Endodermal cell (in vitro differentiated cells): ENCODE data around the gene STAT1. TPM values are rescaled to one million over a fixed set of nuclear protein-coding genes. Genes with fewer than 3 reads are reported as not detected.

Experiments used
- DNase-seq: peaks from one replicate; pipeline ENCODE4 v3.0.0-alpha.2; 2017
- H3K27ac ChIP-seq: 2 replicates; pipeline ENCODE4 v1.5.1; 2013; ENCODE audit warnings: mild to moderate bottlenecking, low read depth, low read length, moderate library complexity
- H3K27me3 ChIP-seq: 2 replicates; pipeline ENCODE4 v1.6.1; 2013; ENCODE audit warnings: mild to moderate bottlenecking, low read length, moderate library complexity; ENCODE audit not compliant: insufficient read depth, control insufficient read depth, poor library complexity, severe bottlenecking
- H3K36me3 ChIP-seq: 2 replicates; pipeline ENCODE4 v1.7.0; 2013; ENCODE audit warnings: mild to moderate bottlenecking, low read length, moderate library complexity; ENCODE audit not compliant: control insufficient read depth, insufficient read depth
- H3K4me1 ChIP-seq: one replicate; pipeline ENCODE4 v1.7.0; 2013; ENCODE audit warnings: low read length; ENCODE audit not compliant: control insufficient read depth, insufficient read depth
- H3K4me3 ChIP-seq: 2 replicates; pipeline ENCODE4 v1.5.1; 2013; ENCODE audit warnings: mild to moderate bottlenecking, low read length, moderate library complexity
- H3K9ac ChIP-seq: 2 replicates; pipeline ENCODE4 v1.6.1; 2013; ENCODE audit warnings: mild to moderate bottlenecking, low read length, moderate library complexity; ENCODE audit not compliant: poor library complexity, severe bottlenecking; ENCODE audit errors: extremely low read depth
- H3K9me3 ChIP-seq: 2 replicates; pipeline ENCODE4 v1.6.1; 2013; ENCODE audit warnings: mild to moderate bottlenecking, low read length, moderate library complexity; ENCODE audit not compliant: control insufficient read depth
- H3K27ac Mint-ChIP-seq: 2 replicates; pipeline ENCODE4 v1.8.0; 2020; ENCODE audit warnings: mixed read lengths
- H3K27me3 Mint-ChIP-seq: 2 replicates; pipeline ENCODE4 v1.8.0; 2021; ENCODE audit warnings: mild to moderate bottlenecking, mixed read lengths; ENCODE audit not compliant: insufficient read depth
- H3K36me3 Mint-ChIP-seq: 2 replicates; pipeline ENCODE4 v1.8.0; 2020; ENCODE audit warnings: low read depth, mixed read lengths
- H3K4me1 Mint-ChIP-seq: 2 replicates; pipeline ENCODE4 v1.8.0; 2020; ENCODE audit warnings: mixed read lengths
- H3K4me3 Mint-ChIP-seq: 2 replicates; pipeline ENCODE4 v1.8.0; 2020; ENCODE audit warnings: mild to moderate bottlenecking, moderate library complexity, mixed read lengths
- H3K9me3 Mint-ChIP-seq: 2 replicates; pipeline ENCODE4 v1.8.0; 2020; ENCODE audit warnings: mild to moderate bottlenecking, mixed read lengths
- WGBS, 2 experiments: methylation state at CpG; one replicate each; pipeline versions ENCODE4 v1.1.5 to v1.1.7; 2013; ENCODE audit warnings: missing lambda C conversion rate in 2 of 2, mixed read lengths in 1 of 2; ENCODE audit not compliant: insufficient coverage in 1 of 2, insufficient read length in 1 of 2; 5-methylcytosine and 5-hydroxymethylcytosine counted together
- total RNA-seq, 2 donors: library from RNA; stranded (reverse); fragmentation: NEBNext Ultra II Directional in 1 of 2; extraction: Animal tissue kit (Norgen Biotek cat#: 25700) in 1 of 2; gene quantifications; 2 replicates in 1 of 2; 3 replicates in 1 of 2; pipeline ENCODE4 v1.2.1, GENCODE V29; 2021
- TF ChIP-seq, protein P1 (sequence below): fragments of 200-600 bp; sonication (generic); conservative IDR thresholded peaks from 2 replicates; pipeline ENCODE4 v1.5.0; 2021; ENCODE audit warnings: antibody characterized with exemption, mild to moderate bottlenecking

STAT1 gene
- total RNA-seq, 2 donors from 2014 or later, result 48.3 to 74.4 TPM

DNA sequence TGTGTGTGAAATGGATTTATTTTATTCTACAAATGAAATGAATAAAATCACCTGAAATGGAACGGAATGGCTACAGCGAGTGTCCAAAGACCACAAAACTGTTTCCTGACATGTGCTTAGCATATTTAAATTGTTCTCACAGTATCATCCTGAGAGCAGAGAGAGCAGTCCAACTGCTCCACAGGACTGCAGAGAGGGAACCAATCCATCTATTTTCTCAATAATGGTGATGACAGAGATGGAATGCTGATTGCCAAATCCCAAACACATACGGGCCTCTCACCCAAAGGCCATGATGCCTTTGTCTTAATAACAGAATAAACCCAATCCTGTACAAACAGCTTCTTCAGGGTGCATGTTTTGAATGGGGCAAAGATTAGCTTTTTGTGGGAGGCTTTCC, 41.1 kb downstream of the STAT1 start:
- WGBS, 2 experiments, result 77% methylated on average over 3 of the region's 3 CpGs; no CpG with 5 or more reads in 1 of the 2 experiments

DNA sequence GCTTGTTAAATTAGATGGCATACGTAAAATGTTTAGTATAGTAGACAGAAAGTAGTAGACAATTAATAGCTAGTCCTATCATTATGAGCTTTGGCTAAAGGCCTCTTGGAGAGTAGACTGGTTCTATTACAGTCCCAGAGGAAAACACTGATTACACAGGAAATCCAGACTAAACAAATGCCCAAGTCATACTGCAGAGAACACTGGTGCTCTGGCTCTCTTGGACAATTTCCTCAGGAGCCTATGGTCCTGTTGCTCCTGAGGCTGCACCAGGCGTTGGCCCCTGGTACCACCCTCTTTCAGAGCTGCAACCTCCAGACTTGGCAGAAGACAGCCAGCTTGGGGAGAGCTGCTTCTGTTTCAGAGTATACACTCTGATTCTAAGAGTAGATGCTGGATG, 41.8 kb downstream of the STAT1 start:
- WGBS, 2 experiments, result 97 to 100% methylated on average over 1 to 2 of the region's 2 CpGs
- Histone ChIP-seq H3K4me1 (no peaks in the 10 kb centered on the region), H3K9ac (no peak overlapping the region), H3K4me3 (no peak overlapping the region), H3K36me3 (peaks cover 95% of the 10 kb centered on the region), H3K27me3 (no peaks in the 10 kb centered on the region), H3K9me3 (peaks cover 14% of the 10 kb centered on the region), H3K27ac (no peak overlapping the region)
- TF ChIP-seq, protein P1, sequence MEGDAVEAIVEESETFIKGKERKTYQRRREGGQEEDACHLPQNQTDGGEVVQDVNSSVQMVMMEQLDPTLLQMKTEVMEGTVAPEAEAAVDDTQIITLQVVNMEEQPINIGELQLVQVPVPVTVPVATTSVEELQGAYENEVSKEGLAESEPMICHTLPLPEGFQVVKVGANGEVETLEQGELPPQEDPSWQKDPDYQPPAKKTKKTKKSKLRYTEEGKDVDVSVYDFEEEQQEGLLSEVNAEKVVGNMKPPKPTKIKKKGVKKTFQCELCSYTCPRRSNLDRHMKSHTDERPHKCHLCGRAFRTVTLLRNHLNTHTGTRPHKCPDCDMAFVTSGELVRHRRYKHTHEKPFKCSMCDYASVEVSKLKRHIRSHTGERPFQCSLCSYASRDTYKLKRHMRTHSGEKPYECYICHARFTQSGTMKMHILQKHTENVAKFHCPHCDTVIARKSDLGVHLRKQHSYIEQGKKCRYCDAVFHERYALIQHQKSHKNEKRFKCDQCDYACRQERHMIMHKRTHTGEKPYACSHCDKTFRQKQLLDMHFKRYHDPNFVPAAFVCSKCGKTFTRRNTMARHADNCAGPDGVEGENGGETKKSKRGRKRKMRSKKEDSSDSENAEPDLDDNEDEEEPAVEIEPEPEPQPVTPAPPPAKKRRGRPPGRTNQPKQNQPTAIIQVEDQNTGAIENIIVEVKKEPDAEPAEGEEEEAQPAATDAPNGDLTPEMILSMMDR, result no peak
- no peak for DNase-seq
- no peak overlapping the region for H3K27ac Mint-ChIP-seq
- H3K4me3 Mint-ChIP-seq, result no peak overlapping the region
- peaks cover 78% of the 10 kb centered on the region for H3K36me3 Mint-ChIP-seq
- no peaks in the 10 kb centered on the region for H3K4me1 Mint-ChIP-seq
- no peaks in the 10 kb centered on the region for H3K9me3 Mint-ChIP-seq
- no peaks in the 10 kb centered on the region for H3K27me3 Mint-ChIP-seq

More for the DNA sequence above, 41.1 kb downstream of the STAT1 start:
- H3K4me3 Mint-ChIP-seq, result no peak overlapping the region
- Histone ChIP-seq H3K36me3 (peaks cover 97% of the 10 kb centered on the region), H3K27me3 (no peaks in the 10 kb centered on the region), H3K4me1 (no peaks in the 10 kb centered on the region), H3K4me3 (no peak overlapping the region), H3K27ac (peak overlapping the region; percentile 52), H3K9me3 (peaks cover 14% of the 10 kb centered on the region), H3K9ac (no peak overlapping the region)
- no peak overlapping the region for H3K27ac Mint-ChIP-seq
- peaks cover 82% of the 10 kb centered on the region for H3K36me3 Mint-ChIP-seq
- TF ChIP-seq, protein P1, result no peak
- no peaks in the 10 kb centered on the region for H3K9me3 Mint-ChIP-seq
- no peak for DNase-seq
- no peaks in the 10 kb centered on the region for H3K27me3 Mint-ChIP-seq
- H3K4me1 Mint-ChIP-seq, result no peaks in the 10 kb centered on the region

DNA sequence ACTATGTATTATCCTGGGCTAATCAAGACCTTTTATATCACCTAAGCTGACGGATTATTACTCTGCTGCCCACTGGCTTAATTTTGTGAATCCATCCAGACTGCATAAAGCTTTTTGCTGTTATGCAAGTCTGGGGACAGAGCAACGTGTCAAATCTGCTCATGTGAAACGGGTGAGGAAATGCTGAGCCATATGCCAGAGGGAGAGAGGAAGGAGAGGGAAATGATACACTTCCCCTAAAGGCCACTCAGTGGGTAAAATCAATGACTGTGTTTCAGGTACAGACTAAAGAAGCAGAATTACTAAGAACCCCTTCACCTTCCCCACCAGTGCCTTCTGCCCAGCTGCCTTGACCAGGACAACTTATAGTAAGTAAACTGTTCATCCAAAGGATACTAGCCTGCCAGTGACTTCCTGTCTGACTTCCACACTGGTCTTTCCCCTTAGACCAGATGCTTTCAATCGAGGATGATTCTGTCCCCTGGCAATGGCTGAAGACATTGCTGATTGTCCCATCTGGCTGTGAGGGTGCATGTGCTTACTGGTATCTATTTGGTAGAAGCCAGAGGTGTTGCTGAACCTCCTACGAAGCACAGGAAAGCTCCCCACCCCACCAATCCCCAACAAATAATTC, 43.0 kb downstream of the STAT1 start:
- Histone ChIP-seq H3K27ac (no peak overlapping the region), H3K36me3 (peaks cover 92% of the 10 kb centered on the region), H3K9ac (no peak overlapping the region), H3K27me3 (no peaks in the 10 kb centered on the region), H3K9me3 (peaks cover 14% of the 10 kb centered on the region), H3K4me1 (no peaks in the 10 kb centered on the region), H3K4me3 (no peak overlapping the region)
- DNase-seq, result no peak
- 95 to 97% methylated on average over 2 to 5 of the region's 5 CpGs for WGBS, 2 experiments
- Mint-ChIP-seq H3K9me3 (no peaks in the 10 kb centered on the region), H3K36me3 (peaks cover 70% of the 10 kb centered on the region), H3K27me3 (no peaks in the 10 kb centered on the region), H3K4me1 (no peaks in the 10 kb centered on the region), H3K4me3 (no peak overlapping the region), H3K27ac (peak overlapping the region; percentile 33)
- TF ChIP-seq, protein P1, result no peak
